BE2C (cell line): ENCODE measurements around the gene SRRD. TPM values are rescaled to one million over a fixed set of nuclear protein-coding genes. Genes with fewer than 3 reads are reported as not detected.
"Not testable (repeated sequence)": the region's sequence is repeated elsewhere in the genome, so short reads cannot be mapped to it uniquely, and the experiment has no call there.

ENCODE experiments used
- DNase-seq: peaks from one replicate; pipeline ENCODE4 v3.0.0-alpha.2; 2020
- H3K27me3 ChIP-seq: fragments of 250-450 bp; sonication (Bioruptor Pico); 2 replicates; pipeline ENCODE4 v1.5.1; 2020; ENCODE audit warnings: mild to moderate bottlenecking
- H3K36me3 ChIP-seq: fragments of 250-450 bp; sonication (Bioruptor Pico); 2 replicates; pipeline ENCODE4 v1.5.1; 2020; ENCODE audit warnings: mild to moderate bottlenecking
- H3K4me1 ChIP-seq: fragments of 250-450 bp; sonication (Bioruptor Pico); 2 replicates; pipeline ENCODE4 v1.5.1; 2020
- H3K4me3 ChIP-seq: 2 replicates; pipeline ENCODE4 v1.5.1; 2011; ENCODE audit warnings: low read depth, low read length
- H3K9me3 ChIP-seq: fragments of 250-450 bp; sonication (Bioruptor Pico); 2 replicates; pipeline ENCODE4 v1.5.1; 2020
- polyA plus RNA-seq: library from polyadenylated mRNA; unstranded; fragments of >200 nt; gene quantifications from one replicate; pipeline ENCODE4 v1.2.1, GENCODE V29; 2012; ENCODE audit warnings: low read depth, missing spikeins; ENCODE audit not compliant: insufficient read length, insufficient read depth
- TF ChIP-seq, protein P1 (sequence below): IDR thresholded peaks from 2 replicates; pipeline ENCODE4 v1.5.1; 2012; ENCODE audit warnings: mild to moderate bottlenecking, low read depth, low read length

The SRRD gene
- 20.7 TPM for polyA plus RNA-seq

DNA sequence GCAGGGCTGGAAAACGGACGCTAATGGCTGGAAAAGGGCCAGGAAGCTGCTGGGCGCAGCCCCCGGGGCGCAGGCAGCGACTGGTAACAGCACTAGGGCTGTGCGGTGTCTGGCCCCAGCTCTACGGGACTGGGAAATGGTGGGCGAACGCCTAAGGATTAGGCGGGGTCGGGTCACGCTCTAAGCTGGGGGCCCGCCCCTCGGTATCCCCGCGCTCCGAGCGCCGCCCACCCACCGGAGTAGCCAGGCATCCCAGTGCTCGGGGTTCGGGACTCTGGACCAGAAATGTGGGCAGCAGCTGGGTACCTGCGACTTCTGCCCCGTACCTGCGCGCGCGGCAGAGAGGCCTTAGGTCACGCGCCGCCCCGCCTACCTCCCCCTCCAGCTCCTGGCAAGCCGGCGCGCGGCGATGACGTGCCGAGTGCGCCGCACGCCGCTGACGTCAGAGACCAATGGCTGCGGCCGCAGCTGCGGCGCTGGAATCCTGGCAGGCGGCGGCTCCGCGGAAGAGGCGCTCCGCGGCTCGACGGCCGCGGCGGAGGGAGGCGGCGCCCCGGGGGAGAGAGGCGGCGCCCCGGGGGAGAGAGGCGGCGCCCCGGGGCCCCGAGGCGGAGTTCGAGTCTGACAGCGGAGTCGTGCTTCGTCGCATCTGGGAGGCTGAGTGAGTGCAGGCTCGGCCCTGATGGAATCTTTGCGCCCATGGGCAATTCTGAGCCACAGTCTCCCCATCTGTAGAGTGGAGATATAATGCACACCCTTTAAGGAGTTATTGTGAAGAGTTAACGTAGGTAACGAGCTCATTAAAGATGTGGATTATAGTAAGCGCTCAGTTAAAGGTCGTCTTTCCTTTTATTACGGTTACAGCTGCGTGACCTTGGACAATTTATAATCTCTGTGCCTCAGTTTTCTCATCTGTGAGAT, at the start of gene SRRD, which contains the start of gene HPS4:
TSS of gene SRRD (plus strand) at position 439 of the 921 bp plus-strand sequence. CDS start at position 453, 14 bp downstream.
TSS of gene HPS4 (minus strand) at position 345 of the 921 bp plus-strand sequence. CDS start 2,021 bp downstream, outside the sequence.
- DNase-seq: peak; percentile 92
- Histone ChIP-seq H3K4me3 (peak within 1 kb of the TSS; percentile 67), H3K9me3 (no peaks in the 10 kb centered on the region), H3K27me3 (no peaks in the 10 kb centered on the region), H3K36me3 (peaks cover 15% of the 10 kb centered on the region), H3K4me1 (peaks cover 2% of the 10 kb centered on the region; the same call in 1 of the 2 replicates)
- TF ChIP-seq, protein P1, sequence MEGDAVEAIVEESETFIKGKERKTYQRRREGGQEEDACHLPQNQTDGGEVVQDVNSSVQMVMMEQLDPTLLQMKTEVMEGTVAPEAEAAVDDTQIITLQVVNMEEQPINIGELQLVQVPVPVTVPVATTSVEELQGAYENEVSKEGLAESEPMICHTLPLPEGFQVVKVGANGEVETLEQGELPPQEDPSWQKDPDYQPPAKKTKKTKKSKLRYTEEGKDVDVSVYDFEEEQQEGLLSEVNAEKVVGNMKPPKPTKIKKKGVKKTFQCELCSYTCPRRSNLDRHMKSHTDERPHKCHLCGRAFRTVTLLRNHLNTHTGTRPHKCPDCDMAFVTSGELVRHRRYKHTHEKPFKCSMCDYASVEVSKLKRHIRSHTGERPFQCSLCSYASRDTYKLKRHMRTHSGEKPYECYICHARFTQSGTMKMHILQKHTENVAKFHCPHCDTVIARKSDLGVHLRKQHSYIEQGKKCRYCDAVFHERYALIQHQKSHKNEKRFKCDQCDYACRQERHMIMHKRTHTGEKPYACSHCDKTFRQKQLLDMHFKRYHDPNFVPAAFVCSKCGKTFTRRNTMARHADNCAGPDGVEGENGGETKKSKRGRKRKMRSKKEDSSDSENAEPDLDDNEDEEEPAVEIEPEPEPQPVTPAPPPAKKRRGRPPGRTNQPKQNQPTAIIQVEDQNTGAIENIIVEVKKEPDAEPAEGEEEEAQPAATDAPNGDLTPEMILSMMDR: no peak

- Histone ChIP-seq H3K4me1 (no peaks in the 10 kb centered on the region), H3K36me3 (no peaks in the 10 kb centered on the region), H3K27me3 (no peaks in the 10 kb centered on the region), H3K4me3 (no peak overlapping the region), H3K9me3 (no peaks in the 10 kb centered on the region)
- no peak for DNase-seq
- TF ChIP-seq, protein P1: no peak
Measured at GRCh38 chr22:26435327-26436093, 48.2 kb upstream of the SRRD start.

DNA sequence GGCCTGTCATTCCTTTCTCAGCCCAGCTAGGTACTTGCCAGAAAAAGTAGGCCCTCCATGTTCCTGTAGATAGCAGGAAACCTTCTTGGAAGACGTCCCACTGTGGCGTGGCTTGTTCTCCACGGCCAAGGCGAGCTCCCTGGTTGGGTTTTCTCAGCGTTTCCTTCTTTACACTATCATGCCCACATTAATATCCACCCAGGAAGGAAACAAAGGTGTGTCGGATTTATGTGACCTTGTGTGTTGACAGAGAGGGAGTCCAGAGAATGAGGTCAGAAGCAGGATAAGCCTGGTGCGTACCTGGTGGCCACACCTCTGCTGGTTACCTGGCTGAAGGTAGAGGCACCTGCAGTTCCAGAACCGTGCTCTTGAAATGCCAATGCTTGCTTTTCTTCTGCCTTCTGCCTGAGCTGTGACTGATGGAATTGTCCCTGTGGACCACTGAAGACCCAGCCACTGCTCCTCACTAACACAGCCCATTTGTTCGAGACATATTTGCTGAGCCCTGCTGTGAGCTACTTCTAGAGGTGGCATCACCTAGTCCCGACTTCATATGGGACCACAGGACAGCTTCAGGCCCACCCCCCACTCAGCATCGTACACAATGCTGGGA, 46.7 kb upstream of the SRRD start:
- Histone ChIP-seq H3K27me3 (no peaks in the 10 kb centered on the region), H3K36me3 (no peaks in the 10 kb centered on the region), H3K4me3 (no peak overlapping the region), H3K9me3 (no peaks in the 10 kb centered on the region), H3K4me1 (no peaks in the 10 kb centered on the region)
- DNase-seq: no peak
- TF ChIP-seq, protein P1: no peak

GRCh38 chr22:26437694-26438392, 45.8 kb upstream of the SRRD start:
- H3K27me3 ChIP-seq: no peaks in the 10 kb centered on the region
- TF ChIP-seq, protein P1: no peak
- no peaks in the 10 kb centered on the region for H3K4me1 ChIP-seq
- no peak overlapping the region for H3K4me3 ChIP-seq
- no peaks in the 10 kb centered on the region for H3K36me3 ChIP-seq
- no peak for DNase-seq
- no peaks in the 10 kb centered on the region for H3K9me3 ChIP-seq

- not testable (repeated sequence) for H3K36me3 ChIP-seq, H3K4me1 ChIP-seq, H3K27me3 ChIP-seq, H3K9me3 ChIP-seq, H3K4me3 ChIP-seq, DNase-seq
Measured at GRCh38 chr22:26438776-26439175, 44.9 kb upstream of the SRRD start.

DNA sequence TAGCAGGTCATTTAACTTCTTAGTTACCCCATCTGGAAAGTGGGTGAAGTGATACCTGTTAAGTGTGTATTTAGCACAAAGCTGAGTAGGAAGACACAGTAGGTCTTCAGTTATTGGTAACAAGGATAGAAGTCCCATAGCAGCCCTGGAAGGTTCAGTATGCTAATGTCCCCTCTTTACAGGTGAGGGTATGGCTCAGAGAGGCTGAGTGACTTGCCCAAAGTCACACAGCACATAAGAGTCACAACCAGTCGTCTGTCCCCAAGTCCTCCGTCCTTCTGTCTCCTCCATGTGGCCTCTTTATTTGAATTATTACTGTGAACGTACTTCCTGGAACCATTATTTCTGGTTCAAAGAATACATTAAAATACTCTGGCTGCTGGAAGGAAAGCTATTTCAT, 44.1 kb upstream of the SRRD start:
- no peaks in the 10 kb centered on the region for H3K27me3 ChIP-seq
- no peaks in the 10 kb centered on the region for H3K36me3 ChIP-seq
- TF ChIP-seq, protein P1: no peak
- no peaks in the 10 kb centered on the region for H3K4me1 ChIP-seq
- H3K9me3 ChIP-seq: no peaks in the 10 kb centered on the region
- no peak for DNase-seq
- H3K4me3 ChIP-seq: no peak overlapping the region
